ENCODE results near the gene MTHFSD. TPM values are rescaled to one million over a fixed set of nuclear protein-coding genes. Genes with fewer than 3 reads are reported as not detected.

Gene MTHFSD
- total RNA-seq, 1 experiment from 2014 or later = 15.7 TPM

DNA sequence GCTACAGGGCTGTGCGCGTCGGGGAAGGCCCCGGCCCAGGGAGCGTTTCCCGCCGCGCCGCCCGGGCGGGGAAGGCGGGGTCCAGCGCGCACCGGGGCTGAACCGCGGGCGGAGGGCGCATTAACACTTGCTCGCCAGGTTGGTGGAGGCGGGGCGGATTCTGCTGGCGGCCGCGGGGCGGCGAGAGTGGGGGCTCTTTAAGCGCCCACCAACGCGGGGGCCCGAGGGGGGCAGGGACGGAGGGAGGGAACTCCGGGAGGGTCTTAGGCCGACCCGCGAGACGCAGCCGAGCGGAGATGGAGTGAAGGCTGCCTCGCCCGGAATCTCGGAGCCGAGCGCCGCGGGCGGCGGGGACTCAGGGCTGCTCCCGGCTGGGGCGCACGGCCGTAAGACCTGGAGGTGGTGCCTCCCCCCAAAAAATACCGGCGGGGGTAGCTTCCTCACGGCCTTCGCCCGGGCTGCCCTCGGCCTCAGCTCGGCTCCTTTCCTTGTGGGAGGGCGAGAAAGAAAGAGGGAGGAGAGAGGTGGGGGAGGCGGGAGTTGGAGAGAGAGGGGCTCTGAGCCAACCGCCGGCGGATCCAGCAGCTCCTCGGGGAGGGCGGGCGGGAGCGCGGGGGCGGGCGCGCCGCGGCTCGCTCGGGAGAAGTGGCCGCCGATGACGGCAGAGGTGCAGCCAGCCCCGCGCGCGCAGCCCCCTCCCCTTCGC lies 45.1 kb downstream of the MTHFSD start:
- ChIA-PET POLR2A (no interaction called here), CTCF (interaction anchor here (0.6 to 1.8 kb wide), 4 partner anchors 18 to 257 kb away, joined by 3 to 9 read pairs (median 4); no protein-coding TSS in a partner anchor)
- TF ChIP-seq, protein P1, sequence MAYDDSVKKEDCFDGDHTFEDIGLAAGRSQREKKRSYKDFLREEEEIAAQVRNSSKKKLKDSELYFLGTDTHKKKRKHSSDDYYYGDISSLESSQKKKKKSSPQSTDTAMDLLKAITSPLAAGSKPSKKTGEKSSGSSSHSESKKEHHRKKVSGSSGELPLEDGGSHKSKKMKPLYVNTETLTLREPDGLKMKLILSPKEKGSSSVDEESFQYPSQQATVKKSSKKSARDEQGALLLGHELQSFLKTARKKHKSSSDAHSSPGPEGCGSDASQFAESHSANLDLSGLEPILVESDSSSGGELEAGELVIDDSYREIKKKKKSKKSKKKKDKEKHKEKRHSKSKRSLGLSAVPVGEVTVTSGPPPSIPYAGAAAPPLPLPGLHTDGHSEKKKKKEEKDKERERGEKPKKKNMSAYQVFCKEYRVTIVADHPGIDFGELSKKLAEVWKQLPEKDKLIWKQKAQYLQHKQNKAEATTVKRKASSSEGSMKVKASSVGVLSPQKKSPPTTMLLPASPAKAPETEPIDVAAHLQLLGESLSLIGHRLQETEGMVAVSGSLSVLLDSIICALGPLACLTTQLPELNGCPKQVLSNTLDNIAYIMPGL (CRISPR knock-in tag; IDR thresholded peaks at IDR 0.05) = no peak
- TF ChIP-seq ZBTB21 (CRISPR knock-in tag; IDR thresholded peaks at IDR 0.05; ENCODE audit: borderline replicate concordance) = no peak
- TF ChIP-seq, protein P2, sequence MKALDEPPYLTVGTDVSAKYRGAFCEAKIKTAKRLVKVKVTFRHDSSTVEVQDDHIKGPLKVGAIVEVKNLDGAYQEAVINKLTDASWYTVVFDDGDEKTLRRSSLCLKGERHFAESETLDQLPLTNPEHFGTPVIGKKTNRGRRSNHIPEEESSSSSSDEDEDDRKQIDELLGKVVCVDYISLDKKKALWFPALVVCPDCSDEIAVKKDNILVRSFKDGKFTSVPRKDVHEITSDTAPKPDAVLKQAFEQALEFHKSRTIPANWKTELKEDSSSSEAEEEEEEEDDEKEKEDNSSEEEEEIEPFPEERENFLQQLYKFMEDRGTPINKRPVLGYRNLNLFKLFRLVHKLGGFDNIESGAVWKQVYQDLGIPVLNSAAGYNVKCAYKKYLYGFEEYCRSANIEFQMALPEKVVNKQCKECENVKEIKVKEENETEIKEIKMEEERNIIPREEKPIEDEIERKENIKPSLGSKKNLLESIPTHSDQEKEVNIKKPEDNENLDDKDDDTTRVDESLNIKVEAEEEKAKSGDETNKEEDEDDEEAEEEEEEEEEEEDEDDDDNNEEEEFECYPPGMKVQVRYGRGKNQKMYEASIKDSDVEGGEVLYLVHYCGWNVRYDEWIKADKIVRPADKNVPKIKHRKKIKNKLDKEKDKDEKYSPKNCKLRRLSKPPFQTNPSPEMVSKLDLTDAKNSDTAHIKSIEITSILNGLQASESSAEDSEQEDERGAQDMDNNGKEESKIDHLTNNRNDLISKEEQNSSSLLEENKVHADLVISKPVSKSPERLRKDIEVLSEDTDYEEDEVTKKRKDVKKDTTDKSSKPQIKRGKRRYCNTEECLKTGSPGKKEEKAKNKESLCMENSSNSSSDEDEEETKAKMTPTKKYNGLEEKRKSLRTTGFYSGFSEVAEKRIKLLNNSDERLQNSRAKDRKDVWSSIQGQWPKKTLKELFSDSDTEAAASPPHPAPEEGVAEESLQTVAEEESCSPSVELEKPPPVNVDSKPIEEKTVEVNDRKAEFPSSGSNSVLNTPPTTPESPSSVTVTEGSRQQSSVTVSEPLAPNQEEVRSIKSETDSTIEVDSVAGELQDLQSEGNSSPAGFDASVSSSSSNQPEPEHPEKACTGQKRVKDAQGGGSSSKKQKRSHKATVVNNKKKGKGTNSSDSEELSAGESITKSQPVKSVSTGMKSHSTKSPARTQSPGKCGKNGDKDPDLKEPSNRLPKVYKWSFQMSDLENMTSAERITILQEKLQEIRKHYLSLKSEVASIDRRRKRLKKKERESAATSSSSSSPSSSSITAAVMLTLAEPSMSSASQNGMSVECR (CRISPR knock-in tag; IDR thresholded peaks at IDR 0.05; ENCODE audit: borderline replicate concordance) = no peak
- TF ChIP-seq ETV6 (CRISPR knock-in tag; IDR thresholded peaks at IDR 0.05) = no peak
- TF ChIP-seq GTF2I (CRISPR knock-in tag; conservative IDR thresholded peaks at IDR 0.05) = no peak
- TF ChIP-seq, protein P3, sequence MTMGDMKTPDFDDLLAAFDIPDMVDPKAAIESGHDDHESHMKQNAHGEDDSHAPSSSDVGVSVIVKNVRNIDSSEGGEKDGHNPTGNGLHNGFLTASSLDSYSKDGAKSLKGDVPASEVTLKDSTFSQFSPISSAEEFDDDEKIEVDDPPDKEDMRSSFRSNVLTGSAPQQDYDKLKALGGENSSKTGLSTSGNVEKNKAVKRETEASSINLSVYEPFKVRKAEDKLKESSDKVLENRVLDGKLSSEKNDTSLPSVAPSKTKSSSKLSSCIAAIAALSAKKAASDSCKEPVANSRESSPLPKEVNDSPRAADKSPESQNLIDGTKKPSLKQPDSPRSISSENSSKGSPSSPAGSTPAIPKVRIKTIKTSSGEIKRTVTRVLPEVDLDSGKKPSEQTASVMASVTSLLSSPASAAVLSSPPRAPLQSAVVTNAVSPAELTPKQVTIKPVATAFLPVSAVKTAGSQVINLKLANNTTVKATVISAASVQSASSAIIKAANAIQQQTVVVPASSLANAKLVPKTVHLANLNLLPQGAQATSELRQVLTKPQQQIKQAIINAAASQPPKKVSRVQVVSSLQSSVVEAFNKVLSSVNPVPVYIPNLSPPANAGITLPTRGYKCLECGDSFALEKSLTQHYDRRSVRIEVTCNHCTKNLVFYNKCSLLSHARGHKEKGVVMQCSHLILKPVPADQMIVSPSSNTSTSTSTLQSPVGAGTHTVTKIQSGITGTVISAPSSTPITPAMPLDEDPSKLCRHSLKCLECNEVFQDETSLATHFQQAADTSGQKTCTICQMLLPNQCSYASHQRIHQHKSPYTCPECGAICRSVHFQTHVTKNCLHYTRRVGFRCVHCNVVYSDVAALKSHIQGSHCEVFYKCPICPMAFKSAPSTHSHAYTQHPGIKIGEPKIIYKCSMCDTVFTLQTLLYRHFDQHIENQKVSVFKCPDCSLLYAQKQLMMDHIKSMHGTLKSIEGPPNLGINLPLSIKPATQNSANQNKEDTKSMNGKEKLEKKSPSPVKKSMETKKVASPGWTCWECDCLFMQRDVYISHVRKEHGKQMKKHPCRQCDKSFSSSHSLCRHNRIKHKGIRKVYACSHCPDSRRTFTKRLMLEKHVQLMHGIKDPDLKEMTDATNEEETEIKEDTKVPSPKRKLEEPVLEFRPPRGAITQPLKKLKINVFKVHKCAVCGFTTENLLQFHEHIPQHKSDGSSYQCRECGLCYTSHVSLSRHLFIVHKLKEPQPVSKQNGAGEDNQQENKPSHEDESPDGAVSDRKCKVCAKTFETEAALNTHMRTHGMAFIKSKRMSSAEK (CRISPR knock-in tag; IDR thresholded peaks at IDR 0.05; ENCODE audit: borderline replicate concordance) = no peak
- TF ChIP-seq, protein P4, sequence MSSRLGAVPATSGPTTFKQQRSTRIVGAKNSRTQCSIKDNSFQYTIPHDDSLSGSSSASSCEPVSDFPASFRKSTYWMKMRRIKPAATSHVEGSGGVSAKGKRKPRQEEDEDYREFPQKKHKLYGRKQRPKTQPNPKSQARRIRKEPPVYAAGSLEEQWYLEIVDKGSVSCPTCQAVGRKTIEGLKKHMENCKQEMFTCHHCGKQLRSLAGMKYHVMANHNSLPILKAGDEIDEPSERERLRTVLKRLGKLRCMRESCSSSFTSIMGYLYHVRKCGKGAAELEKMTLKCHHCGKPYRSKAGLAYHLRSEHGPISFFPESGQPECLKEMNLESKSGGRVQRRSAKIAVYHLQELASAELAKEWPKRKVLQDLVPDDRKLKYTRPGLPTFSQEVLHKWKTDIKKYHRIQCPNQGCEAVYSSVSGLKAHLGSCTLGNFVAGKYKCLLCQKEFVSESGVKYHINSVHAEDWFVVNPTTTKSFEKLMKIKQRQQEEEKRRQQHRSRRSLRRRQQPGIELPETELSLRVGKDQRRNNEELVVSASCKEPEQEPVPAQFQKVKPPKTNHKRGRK (CRISPR knock-in tag; IDR thresholded peaks at IDR 0.05; ENCODE audit: borderline replicate concordance) = no peak
- TF ChIP-seq, protein P5, sequence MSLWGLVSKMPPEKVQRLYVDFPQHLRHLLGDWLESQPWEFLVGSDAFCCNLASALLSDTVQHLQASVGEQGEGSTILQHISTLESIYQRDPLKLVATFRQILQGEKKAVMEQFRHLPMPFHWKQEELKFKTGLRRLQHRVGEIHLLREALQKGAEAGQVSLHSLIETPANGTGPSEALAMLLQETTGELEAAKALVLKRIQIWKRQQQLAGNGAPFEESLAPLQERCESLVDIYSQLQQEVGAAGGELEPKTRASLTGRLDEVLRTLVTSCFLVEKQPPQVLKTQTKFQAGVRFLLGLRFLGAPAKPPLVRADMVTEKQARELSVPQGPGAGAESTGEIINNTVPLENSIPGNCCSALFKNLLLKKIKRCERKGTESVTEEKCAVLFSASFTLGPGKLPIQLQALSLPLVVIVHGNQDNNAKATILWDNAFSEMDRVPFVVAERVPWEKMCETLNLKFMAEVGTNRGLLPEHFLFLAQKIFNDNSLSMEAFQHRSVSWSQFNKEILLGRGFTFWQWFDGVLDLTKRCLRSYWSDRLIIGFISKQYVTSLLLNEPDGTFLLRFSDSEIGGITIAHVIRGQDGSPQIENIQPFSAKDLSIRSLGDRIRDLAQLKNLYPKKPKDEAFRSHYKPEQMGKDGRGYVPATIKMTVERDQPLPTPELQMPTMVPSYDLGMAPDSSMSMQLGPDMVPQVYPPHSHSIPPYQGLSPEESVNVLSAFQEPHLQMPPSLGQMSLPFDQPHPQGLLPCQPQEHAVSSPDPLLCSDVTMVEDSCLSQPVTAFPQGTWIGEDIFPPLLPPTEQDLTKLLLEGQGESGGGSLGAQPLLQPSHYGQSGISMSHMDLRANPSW (CRISPR knock-in tag; conservative IDR thresholded peaks at IDR 0.05; ENCODE audit: low read depth) = no peak
- no peak for TF ChIP-seq ZNF263 (CRISPR knock-in tag; IDR thresholded peaks at IDR 0.05; ENCODE audit: low read depth)
- TF ChIP-seq, protein P6, sequence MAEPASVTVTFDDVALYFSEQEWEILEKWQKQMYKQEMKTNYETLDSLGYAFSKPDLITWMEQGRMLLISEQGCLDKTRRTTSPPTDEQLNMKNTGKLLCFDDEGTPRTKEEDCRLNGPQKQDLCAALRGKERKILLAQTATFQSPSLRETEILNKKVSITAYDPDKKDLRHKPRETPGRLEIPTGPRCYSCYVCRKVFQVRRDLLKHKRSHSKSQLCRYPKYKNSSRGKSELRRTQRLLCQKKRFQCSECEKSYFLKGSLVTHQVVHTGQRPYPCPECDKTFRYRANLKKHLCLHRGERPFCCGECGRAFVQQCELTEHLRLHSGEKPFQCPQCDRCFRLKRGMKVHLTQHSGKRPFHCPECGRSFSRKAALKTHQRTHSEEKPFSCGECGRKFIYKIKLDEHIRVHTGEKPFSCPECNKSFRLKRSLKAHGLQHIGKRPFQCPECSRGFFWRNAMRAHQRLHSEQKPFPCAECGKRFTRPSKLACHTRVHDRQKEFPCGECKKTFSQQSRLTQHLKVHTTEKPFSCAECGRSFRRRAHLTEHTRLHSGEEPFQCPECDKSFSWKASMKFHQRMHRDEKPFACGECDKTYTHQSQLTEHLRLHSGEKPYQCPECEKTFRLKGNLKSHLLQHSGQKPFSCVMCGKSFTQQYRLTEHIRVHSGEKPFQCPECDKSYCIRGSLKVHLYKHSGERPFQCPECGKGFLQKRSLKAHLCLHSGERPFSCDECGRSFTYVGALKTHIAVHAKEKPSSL (CRISPR knock-in tag; conservative IDR thresholded peaks at IDR 0.05) = no peak
- no peak for TF ChIP-seq FOXJ3 (CRISPR knock-in tag; IDR thresholded peaks at IDR 0.05; ENCODE audit: borderline replicate concordance)
- TF ChIP-seq, protein P7, sequence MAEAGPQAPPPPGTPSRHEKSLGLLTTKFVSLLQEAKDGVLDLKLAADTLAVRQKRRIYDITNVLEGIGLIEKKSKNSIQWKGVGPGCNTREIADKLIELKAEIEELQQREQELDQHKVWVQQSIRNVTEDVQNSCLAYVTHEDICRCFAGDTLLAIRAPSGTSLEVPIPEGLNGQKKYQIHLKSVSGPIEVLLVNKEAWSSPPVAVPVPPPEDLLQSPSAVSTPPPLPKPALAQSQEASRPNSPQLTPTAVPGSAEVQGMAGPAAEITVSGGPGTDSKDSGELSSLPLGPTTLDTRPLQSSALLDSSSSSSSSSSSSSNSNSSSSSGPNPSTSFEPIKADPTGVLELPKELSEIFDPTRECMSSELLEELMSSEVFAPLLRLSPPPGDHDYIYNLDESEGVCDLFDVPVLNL (CRISPR knock-in tag; IDR thresholded peaks at IDR 0.05; ENCODE audit: borderline replicate concordance, low read depth) = no peak
- no peak for TF ChIP-seq KAT7 (CRISPR knock-in tag; IDR thresholded peaks at IDR 0.05; ENCODE audit: borderline replicate concordance)
- TF ChIP-seq, protein P8, sequence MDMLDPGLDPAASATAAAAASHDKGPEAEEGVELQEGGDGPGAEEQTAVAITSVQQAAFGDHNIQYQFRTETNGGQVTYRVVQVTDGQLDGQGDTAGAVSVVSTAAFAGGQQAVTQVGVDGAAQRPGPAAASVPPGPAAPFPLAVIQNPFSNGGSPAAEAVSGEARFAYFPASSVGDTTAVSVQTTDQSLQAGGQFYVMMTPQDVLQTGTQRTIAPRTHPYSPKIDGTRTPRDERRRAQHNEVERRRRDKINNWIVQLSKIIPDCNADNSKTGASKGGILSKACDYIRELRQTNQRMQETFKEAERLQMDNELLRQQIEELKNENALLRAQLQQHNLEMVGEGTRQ (CRISPR knock-in tag; IDR thresholded peaks at IDR 0.05) = no peak
- Mint-ChIP-seq H3K27me3 (ENCODE audit: low read depth) (peaks cover 96% of the 10 kb centered on the region), H3K4me1 (peaks cover 50% of the 10 kb centered on the region), H3K4me3 (peak overlapping the region; percentile 66), H3K27ac (no peak overlapping the region), H3K36me3 (peaks cover 4% of the 10 kb centered on the region), H3K9me3 (no peaks in the 10 kb centered on the region)
- DNase-seq (ENCODE audit: low spot score) (peak; percentile 66), ATAC-seq (peak; percentile 10)

All from WTC11 (cell line).